ENCODE results near the gene TXLNA.

The TXLNA gene

DNA sequence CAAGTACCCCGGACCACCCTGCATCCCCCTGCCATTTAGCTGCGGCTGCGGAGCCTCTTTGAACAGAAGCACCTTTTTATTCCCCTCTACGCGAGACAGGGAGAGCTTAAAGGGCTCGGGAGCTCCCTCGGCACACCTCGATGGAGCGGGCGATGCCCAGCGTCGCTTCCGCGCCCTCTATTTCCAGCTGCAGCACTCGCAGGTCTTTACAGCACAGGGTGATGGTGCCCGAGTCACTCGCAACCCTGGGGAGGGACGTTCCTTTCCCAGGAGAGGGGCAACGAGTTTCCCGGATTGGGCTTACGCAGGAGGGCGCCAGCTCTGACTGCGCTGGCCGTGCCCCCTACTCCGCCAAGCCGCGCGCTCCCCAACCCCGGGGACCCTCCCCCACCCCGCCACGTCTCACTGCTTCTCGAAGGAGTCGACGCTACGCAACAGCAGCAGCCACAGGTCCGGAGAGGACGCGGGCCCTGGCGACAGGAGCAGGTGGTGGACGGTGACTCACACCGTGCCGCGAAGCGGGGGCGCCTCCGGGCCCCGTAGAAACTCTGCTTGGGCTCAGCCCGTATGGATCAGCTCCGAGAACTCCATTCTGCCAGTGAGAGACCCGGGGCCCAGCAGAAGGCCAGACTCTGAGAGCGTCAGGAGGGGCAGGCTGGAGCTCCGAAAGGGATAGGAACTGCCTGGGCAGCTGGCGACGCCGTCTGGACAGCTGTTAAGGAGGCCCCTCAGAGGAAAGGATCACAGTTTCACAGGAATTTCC, 61.7 kb downstream of the TXLNA start:
- H3K4me2 ChIP-seq (ENCODE audit: low read length) = peak overlapping the region; percentile 83
- 0 out of 2 replicates have a peak overlapping the region, but pooled peaks have one; percentile 5 for H2AFZ ChIP-seq (ENCODE audit: low read length)
- no peak for TF ChIP-seq EZH2 (IDR thresholded peaks at IDR 0.05; ENCODE audit: borderline replicate concordance, low read length)
- TF ChIP-seq, protein P1, sequence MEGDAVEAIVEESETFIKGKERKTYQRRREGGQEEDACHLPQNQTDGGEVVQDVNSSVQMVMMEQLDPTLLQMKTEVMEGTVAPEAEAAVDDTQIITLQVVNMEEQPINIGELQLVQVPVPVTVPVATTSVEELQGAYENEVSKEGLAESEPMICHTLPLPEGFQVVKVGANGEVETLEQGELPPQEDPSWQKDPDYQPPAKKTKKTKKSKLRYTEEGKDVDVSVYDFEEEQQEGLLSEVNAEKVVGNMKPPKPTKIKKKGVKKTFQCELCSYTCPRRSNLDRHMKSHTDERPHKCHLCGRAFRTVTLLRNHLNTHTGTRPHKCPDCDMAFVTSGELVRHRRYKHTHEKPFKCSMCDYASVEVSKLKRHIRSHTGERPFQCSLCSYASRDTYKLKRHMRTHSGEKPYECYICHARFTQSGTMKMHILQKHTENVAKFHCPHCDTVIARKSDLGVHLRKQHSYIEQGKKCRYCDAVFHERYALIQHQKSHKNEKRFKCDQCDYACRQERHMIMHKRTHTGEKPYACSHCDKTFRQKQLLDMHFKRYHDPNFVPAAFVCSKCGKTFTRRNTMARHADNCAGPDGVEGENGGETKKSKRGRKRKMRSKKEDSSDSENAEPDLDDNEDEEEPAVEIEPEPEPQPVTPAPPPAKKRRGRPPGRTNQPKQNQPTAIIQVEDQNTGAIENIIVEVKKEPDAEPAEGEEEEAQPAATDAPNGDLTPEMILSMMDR (IDR thresholded peaks at IDR 0.05; ENCODE audit: low read length) = no peak
- peaks cover under 1% of the 10 kb centered on the region; the same call in 1 of the 2 replicates for H3F3A ChIP-seq (ENCODE audit: insufficient read depth, low read length)
- no peaks in the 10 kb centered on the region for H3K79me2 ChIP-seq (ENCODE audit: insufficient read depth, low read length)
- peak overlapping the region; percentile 72 for H3K27ac ChIP-seq (ENCODE audit: low read depth, low read length, poor library complexity, severe bottlenecking)
- H3K9me3 ChIP-seq (ENCODE audit: low read length) = no peaks in the 10 kb centered on the region
- no peaks in the 10 kb centered on the region for H3K36me3 ChIP-seq (ENCODE audit: insufficient read depth, low read length)
- H3K27me3 ChIP-seq (ENCODE audit: insufficient read depth, low read length) = no peaks in the 10 kb centered on the region
- peaks cover 40% of the 10 kb centered on the region for H3K4me1 ChIP-seq (ENCODE audit: insufficient read depth, low read length, severe bottlenecking)
- H4K20me1 ChIP-seq (ENCODE audit: insufficient read depth, low read length) = no peaks in the 10 kb centered on the region
- H3K9me2 ChIP-seq (ENCODE audit: low read depth, low read length) = no peaks in the 10 kb centered on the region
- peak overlapping the region; percentile 69 for H3K9ac ChIP-seq (ENCODE audit: low read length)
- H3K4me3 ChIP-seq (ENCODE audit: low read depth, low read length, poor library complexity, severe bottlenecking) = peak overlapping the region; percentile 64

DNA sequence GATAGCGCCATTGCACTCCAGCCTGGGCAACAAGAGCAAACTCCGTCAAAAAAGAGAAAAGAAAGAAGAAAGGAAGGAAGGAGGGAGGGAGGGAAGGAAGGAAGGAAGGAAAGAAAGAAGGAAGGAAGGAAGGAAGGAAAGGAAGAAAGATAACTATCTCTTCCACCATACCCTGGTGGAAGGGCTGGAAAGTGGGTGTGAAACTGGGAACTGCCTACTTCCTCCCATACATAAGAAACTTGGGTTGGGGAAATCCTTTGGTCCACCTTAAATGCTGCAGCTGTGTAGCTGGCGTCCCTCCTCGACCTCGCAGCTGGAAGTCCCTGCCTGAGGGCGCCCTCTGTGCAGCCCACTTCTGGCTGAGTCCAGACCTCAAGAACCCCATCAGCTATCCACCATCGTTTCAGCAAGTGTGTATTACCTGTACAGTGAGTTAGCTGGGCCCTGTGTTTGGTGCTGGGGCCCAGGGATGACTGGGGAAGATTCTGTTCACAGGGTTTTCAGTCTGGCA, 62.9 kb downstream of the TXLNA start:
- Histone ChIP-seq H3K27ac (ENCODE audit: low read depth, low read length, poor library complexity, severe bottlenecking) (peak overlapping the region; percentile 43), H3K27me3 (ENCODE audit: insufficient read depth, low read length) (no peaks in the 10 kb centered on the region), H4K20me1 (ENCODE audit: insufficient read depth, low read length) (no peaks in the 10 kb centered on the region), H3K4me2 (ENCODE audit: low read length) (no peak overlapping the region), H3K9me2 (ENCODE audit: low read depth, low read length) (no peaks in the 10 kb centered on the region), H3K9me3 (ENCODE audit: low read length) (no peaks in the 10 kb centered on the region), H3K79me2 (ENCODE audit: insufficient read depth, low read length) (no peaks in the 10 kb centered on the region), H3K9ac (ENCODE audit: low read length) (no peak overlapping the region), H2AFZ (ENCODE audit: low read length) (no peak overlapping the region), H3K4me3 (ENCODE audit: low read depth, low read length, poor library complexity, severe bottlenecking) (no peak overlapping the region), H3K36me3 (ENCODE audit: insufficient read depth, low read length) (no peaks in the 10 kb centered on the region), H3F3A (ENCODE audit: insufficient read depth, low read length) (no peaks in the 10 kb centered on the region), H3K4me1 (ENCODE audit: insufficient read depth, low read length, severe bottlenecking) (peaks cover 48% of the 10 kb centered on the region)
- TF ChIP-seq, protein P1 (IDR thresholded peaks at IDR 0.05; ENCODE audit: low read length) = no peak
- TF ChIP-seq EZH2 (IDR thresholded peaks at IDR 0.05; ENCODE audit: borderline replicate concordance, low read length) = no peak

DNA sequence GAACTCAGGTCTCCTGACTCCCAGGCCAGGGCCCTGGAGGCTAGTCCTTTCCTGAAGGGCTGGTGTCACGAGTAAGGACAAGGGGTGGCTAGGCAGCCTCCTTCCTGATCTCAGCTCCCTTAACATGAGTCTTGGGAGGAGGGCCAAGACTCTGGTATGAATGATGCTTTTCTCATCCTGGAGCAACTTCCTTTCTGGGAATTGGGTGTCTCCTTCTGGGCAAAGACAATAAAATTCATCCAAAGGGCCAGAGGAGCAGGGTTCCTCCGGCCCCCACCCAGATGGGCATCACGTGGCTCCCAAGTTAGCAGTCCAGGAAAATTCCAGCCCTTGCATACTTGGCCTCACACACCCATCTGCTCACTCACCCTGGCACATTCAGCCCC, 67.4 kb downstream of the TXLNA start, which contains the start of gene FAM167B:
Gene FAM167B (plus strand): TSS at position 335 of the 386 bp plus-strand sequence. CDS start 200 bp downstream, outside the sequence.
- Histone ChIP-seq H3K9me2 (ENCODE audit: low read depth, low read length) (no peaks in the 10 kb centered on the region), H4K20me1 (ENCODE audit: insufficient read depth, low read length) (no peaks in the 10 kb centered on the region), H3K4me2 (ENCODE audit: low read length) (peak within 1 kb of the TSS; percentile 44; the same call in 1 of the 2 replicates), H3K36me3 (ENCODE audit: insufficient read depth, low read length) (no peaks in the 10 kb centered on the region), H3K4me1 (ENCODE audit: insufficient read depth, low read length, severe bottlenecking) (peaks cover 64% of the 10 kb centered on the region), H3K27me3 (ENCODE audit: insufficient read depth, low read length) (no peaks in the 10 kb centered on the region), H3K4me3 (ENCODE audit: low read depth, low read length, poor library complexity, severe bottlenecking) (no peak within 1 kb of the TSS), H3K79me2 (ENCODE audit: insufficient read depth, low read length) (no peaks in the 10 kb centered on the region), H2AFZ (ENCODE audit: low read length) (no peak within 1 kb of the TSS), H3K9ac (ENCODE audit: low read length) (no peak within 1 kb of the TSS; the same call in 1 of the 2 replicates), H3K27ac (ENCODE audit: low read depth, low read length, poor library complexity, severe bottlenecking) (peak within 1 kb of the TSS; percentile 100), H3F3A (ENCODE audit: insufficient read depth, low read length) (peaks cover 7% of the 10 kb centered on the region), H3K9me3 (ENCODE audit: low read length) (no peaks in the 10 kb centered on the region)
- TF ChIP-seq EZH2 (IDR thresholded peaks at IDR 0.05; ENCODE audit: borderline replicate concordance, low read length) = no peak
- TF ChIP-seq, protein P1 (IDR thresholded peaks at IDR 0.05; ENCODE audit: low read length) = no peak

Measured in OCI-LY1 (cell line).